HL-60 (cell line): ENCODE results near the gene SLC10A7.

Experiments
- DNase-seq, 2 experiments: peaks; one replicate each; pipeline ENCODE4 v3.0.0-alpha.2; 2010 to 2020; ENCODE audit warnings: low read depth in 1 of 2, low spot score in 1 of 2
- H3K27ac ChIP-seq: fragments of 250-450 bp; sonication (Bioruptor Pico); replicated peaks from 2 replicates; pipeline ENCODE4 v1.5.1; 2020; ENCODE audit warnings: mild to moderate bottlenecking, moderate library complexity
- H3K27me3 ChIP-seq: fragments of 250-450 bp; sonication (Bioruptor Pico); 2 replicates; pipeline ENCODE4 v1.5.1; 2021; ENCODE audit warnings: mild to moderate bottlenecking, moderate library complexity; ENCODE audit not compliant: insufficient read depth, poor library complexity, severe bottlenecking
- H3K4me3 ChIP-seq: replicated peaks from 2 replicates; pipeline ENCODE4 v1.5.1; 2011; ENCODE audit warnings: mild to moderate bottlenecking, control low read depth, low read length; ENCODE audit not compliant: insufficient read depth
- GABPA ChIP-seq: IDR thresholded peaks from 2 replicates; pipeline ENCODE4 v1.6.1; 2012; ENCODE audit warnings: low read depth
- POLR2AphosphoS5 ChIP-seq: IDR thresholded peaks from 2 replicates; pipeline ENCODE4 v1.6.1; 2012; ENCODE audit warnings: low read depth
- SPI1 ChIP-seq: IDR thresholded peaks from 2 replicates; pipeline ENCODE4 v1.6.1; 2012; ENCODE audit warnings: low read depth, mild to moderate bottlenecking, borderline replicate concordance
- TF ChIP-seq, protein P1 (sequence below): IDR thresholded peaks from 2 replicates; pipeline ENCODE4 v1.6.1; 2012; ENCODE audit warnings: low read depth; ENCODE audit not compliant: insufficient replicate concordance
- TF ChIP-seq, protein P2 (sequence below): IDR thresholded peaks from one replicate; pipeline ENCODE4 v1.5.1; 2011; ENCODE audit warnings: low read length, control low read depth, inconsistent platforms; ENCODE audit not compliant: insufficient read depth

The SLC10A7 gene

DNA sequence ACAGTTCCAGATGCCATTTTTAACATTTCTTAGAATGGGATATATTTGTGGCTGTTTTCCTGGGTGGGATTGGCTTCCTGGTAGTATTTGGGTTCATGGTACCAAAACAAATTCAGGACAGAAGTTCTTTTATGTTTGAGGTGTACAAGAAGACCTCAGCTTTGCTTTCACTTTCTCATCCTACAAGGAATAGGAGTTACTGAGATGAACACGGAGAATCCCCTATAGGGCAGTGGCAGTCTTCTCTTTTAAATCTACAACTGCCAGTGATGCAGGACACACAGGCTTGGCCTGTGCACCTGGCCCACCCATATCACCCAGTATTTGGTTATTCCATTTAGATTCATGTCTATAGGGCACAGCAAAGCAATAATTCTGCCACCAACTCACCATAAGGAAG is 35.2 kb downstream of the SLC10A7 start:
- no peak for TF ChIP-seq POLR2AphosphoS5
- TF ChIP-seq, protein P1, sequence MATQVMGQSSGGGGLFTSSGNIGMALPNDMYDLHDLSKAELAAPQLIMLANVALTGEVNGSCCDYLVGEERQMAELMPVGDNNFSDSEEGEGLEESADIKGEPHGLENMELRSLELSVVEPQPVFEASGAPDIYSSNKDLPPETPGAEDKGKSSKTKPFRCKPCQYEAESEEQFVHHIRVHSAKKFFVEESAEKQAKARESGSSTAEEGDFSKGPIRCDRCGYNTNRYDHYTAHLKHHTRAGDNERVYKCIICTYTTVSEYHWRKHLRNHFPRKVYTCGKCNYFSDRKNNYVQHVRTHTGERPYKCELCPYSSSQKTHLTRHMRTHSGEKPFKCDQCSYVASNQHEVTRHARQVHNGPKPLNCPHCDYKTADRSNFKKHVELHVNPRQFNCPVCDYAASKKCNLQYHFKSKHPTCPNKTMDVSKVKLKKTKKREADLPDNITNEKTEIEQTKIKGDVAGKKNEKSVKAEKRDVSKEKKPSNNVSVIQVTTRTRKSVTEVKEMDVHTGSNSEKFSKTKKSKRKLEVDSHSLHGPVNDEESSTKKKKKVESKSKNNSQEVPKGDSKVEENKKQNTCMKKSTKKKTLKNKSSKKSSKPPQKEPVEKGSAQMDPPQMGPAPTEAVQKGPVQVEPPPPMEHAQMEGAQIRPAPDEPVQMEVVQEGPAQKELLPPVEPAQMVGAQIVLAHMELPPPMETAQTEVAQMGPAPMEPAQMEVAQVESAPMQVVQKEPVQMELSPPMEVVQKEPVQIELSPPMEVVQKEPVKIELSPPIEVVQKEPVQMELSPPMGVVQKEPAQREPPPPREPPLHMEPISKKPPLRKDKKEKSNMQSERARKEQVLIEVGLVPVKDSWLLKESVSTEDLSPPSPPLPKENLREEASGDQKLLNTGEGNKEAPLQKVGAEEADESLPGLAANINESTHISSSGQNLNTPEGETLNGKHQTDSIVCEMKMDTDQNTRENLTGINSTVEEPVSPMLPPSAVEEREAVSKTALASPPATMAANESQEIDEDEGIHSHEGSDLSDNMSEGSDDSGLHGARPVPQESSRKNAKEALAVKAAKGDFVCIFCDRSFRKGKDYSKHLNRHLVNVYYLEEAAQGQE = no peak
- TF ChIP-seq, protein P2, sequence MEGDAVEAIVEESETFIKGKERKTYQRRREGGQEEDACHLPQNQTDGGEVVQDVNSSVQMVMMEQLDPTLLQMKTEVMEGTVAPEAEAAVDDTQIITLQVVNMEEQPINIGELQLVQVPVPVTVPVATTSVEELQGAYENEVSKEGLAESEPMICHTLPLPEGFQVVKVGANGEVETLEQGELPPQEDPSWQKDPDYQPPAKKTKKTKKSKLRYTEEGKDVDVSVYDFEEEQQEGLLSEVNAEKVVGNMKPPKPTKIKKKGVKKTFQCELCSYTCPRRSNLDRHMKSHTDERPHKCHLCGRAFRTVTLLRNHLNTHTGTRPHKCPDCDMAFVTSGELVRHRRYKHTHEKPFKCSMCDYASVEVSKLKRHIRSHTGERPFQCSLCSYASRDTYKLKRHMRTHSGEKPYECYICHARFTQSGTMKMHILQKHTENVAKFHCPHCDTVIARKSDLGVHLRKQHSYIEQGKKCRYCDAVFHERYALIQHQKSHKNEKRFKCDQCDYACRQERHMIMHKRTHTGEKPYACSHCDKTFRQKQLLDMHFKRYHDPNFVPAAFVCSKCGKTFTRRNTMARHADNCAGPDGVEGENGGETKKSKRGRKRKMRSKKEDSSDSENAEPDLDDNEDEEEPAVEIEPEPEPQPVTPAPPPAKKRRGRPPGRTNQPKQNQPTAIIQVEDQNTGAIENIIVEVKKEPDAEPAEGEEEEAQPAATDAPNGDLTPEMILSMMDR = no peak
- no peak for TF ChIP-seq GABPA
- no peak for TF ChIP-seq SPI1
- H3K27ac ChIP-seq = no peak overlapping the region
- DNase-seq = no peak
- H3K4me3 ChIP-seq = no peak overlapping the region
- no peaks in the 10 kb centered on the region for H3K27me3 ChIP-seq

DNA sequence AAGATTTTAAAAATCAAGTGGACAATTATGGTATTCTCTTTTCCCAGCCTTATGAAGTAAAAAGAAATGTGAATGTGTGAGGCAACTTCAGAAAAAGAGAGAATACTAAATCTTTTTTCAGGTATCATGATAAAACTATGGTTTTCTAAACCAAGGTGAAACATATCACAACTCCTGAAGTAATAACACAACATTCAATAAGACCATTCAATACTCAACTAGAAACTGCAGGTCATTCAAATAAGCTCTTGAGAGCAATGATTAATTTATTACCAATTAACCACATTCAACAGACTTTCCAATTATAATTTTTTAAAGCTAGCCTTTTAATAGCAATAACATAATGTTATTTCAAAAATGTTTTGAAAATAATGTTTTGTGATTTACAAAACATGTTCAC is 35.8 kb downstream of the SLC10A7 start:
- TF ChIP-seq, protein P2 = no peak
- no peak for TF ChIP-seq GABPA
- no peak for TF ChIP-seq POLR2AphosphoS5
- TF ChIP-seq SPI1 = no peak
- TF ChIP-seq, protein P1 = no peak
- no peak overlapping the region for H3K27ac ChIP-seq
- H3K27me3 ChIP-seq = no peaks in the 10 kb centered on the region
- DNase-seq = no peak
- no peak overlapping the region for H3K4me3 ChIP-seq

GRCh38 chr4:146482788-146483187 is 39.0 kb downstream of the SLC10A7 start:
- H3K27me3 ChIP-seq = no peaks in the 10 kb centered on the region
- no peak overlapping the region for H3K4me3 ChIP-seq
- H3K27ac ChIP-seq = no peak overlapping the region
- DNase-seq = no peak
- TF ChIP-seq, protein P2 = no peak
- TF ChIP-seq POLR2AphosphoS5 = no peak
- TF ChIP-seq GABPA = no peak
- TF ChIP-seq, protein P1 = no peak
- TF ChIP-seq SPI1 = no peak
